ENCODE data around the gene BRWD1.

DNA sequence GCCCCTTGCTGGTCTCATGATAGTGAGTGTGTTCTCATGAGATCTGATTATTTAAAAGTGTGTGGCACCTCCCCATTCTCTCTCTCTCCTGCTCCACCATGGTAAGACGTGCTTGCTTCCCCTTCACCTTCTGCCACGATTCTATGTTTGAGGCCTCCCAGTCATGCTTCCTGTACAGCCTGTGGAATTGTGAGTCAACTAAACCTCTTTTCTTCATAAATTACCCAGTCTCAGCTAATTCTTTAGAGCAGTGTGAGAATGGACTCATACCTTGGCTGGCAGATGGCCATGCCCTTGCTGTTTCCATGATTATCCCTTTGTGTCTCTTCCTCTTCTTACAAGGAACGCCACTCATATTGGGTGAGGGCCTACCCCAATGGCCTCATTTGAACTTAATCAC lies 170.5 kb downstream of the BRWD1 start:
- TF ChIP-seq, protein P1, sequence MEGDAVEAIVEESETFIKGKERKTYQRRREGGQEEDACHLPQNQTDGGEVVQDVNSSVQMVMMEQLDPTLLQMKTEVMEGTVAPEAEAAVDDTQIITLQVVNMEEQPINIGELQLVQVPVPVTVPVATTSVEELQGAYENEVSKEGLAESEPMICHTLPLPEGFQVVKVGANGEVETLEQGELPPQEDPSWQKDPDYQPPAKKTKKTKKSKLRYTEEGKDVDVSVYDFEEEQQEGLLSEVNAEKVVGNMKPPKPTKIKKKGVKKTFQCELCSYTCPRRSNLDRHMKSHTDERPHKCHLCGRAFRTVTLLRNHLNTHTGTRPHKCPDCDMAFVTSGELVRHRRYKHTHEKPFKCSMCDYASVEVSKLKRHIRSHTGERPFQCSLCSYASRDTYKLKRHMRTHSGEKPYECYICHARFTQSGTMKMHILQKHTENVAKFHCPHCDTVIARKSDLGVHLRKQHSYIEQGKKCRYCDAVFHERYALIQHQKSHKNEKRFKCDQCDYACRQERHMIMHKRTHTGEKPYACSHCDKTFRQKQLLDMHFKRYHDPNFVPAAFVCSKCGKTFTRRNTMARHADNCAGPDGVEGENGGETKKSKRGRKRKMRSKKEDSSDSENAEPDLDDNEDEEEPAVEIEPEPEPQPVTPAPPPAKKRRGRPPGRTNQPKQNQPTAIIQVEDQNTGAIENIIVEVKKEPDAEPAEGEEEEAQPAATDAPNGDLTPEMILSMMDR (conservative IDR thresholded peaks at IDR 0.05 in 1 of 2, IDR thresholded peaks at IDR 0.05 in 1 of 2; ENCODE audit: low read depth in 1 of 2, low read length in 2 of 2): no peak
- no peak for TF ChIP-seq EZH2 (IDR thresholded peaks at IDR 0.05; ENCODE audit: low read length, missing control alignments)

Measured in fibroblast of lung (primary cell).